WTC11 (cell line): Measurements from ENCODE around the gene FAM20C. TPM values are rescaled to one million over a fixed set of nuclear protein-coding genes. Genes with fewer than 3 reads are reported as not detected.

Experiments used
- ATF1 ChIP-seq: sonication (generic); formaldehyde crosslinking; IDR thresholded peaks from 2 replicates; pipeline ENCODE4 v1.8.1; 2023; ENCODE audit warnings: mild to moderate bottlenecking, moderate library complexity, missing genetic modification reagents
- CREB1 ChIP-seq: sonication (generic); formaldehyde crosslinking; IDR thresholded peaks from 2 replicates; pipeline ENCODE4 v1.8.0; 2023; ENCODE audit warnings: mild to moderate bottlenecking, missing genetic modification reagents
- ELF4 ChIP-seq: sonication (generic); formaldehyde crosslinking; IDR thresholded peaks from 2 replicates; pipeline ENCODE4 v1.8.1; 2022; ENCODE audit warnings: low read depth, mild to moderate bottlenecking, moderate library complexity, missing genetic modification reagents
- FOXP1 ChIP-seq: sonication (generic); formaldehyde crosslinking; IDR thresholded peaks from 2 replicates; pipeline ENCODE4 v1.8.0; 2022; ENCODE audit warnings: missing genetic modification reagents, mild to moderate bottlenecking, moderate library complexity, borderline replicate concordance
- GABPB1 ChIP-seq: sonication (generic); formaldehyde crosslinking; IDR thresholded peaks from 2 replicates; pipeline ENCODE4 v1.8.1; 2023; ENCODE audit warnings: mild to moderate bottlenecking, missing genetic modification reagents
- NFATC4 ChIP-seq: fragments of 250-450 bp; sonication (Bioruptor Pico); IDR thresholded peaks from 2 replicates; pipeline ENCODE4 v1.9.0; 2021; ENCODE audit warnings: mild to moderate bottlenecking
- NFYB ChIP-seq: sonication (generic); formaldehyde crosslinking; conservative IDR thresholded peaks from 2 replicates; pipeline ENCODE4 v1.8.0; 2022; ENCODE audit warnings: low read depth, missing genetic modification reagents
- NR1H2 ChIP-seq: sonication (generic); formaldehyde crosslinking; IDR thresholded peaks from 2 replicates; pipeline ENCODE4 v1.9.0; 2021; ENCODE audit warnings: mild to moderate bottlenecking, moderate library complexity, missing genetic modification reagents
- PRRX2 ChIP-seq: fragments of 250-450 bp; sonication (Bioruptor Pico); IDR thresholded peaks from 2 replicates; pipeline ENCODE4 v1.8.0; 2021; ENCODE audit warnings: mild to moderate bottlenecking
- RELA ChIP-seq: sonication (generic); formaldehyde crosslinking; IDR thresholded peaks from 2 replicates; pipeline ENCODE4 v1.8.1; 2022; ENCODE audit warnings: missing genetic modification reagents, mild to moderate bottlenecking, borderline replicate concordance
- RORB ChIP-seq: fragments of 250-450 bp; sonication (Bioruptor Pico); IDR thresholded peaks from 2 replicates; pipeline ENCODE4 v1.9.0; 2021; ENCODE audit warnings: mild to moderate bottlenecking
- SOX15 ChIP-seq: fragments of 250-450 bp; sonication (Bioruptor Pico); IDR thresholded peaks from 2 replicates; pipeline ENCODE4 v1.9.0; 2021; ENCODE audit warnings: mild to moderate bottlenecking
- SP1 ChIP-seq: sonication (generic); formaldehyde crosslinking; conservative IDR thresholded peaks from 2 replicates; pipeline ENCODE4 v1.8.1; 2022; ENCODE audit warnings: missing genetic modification reagents
- TEAD4 ChIP-seq: sonication (generic); formaldehyde crosslinking; IDR thresholded peaks from 2 replicates; pipeline ENCODE4 v1.8.0; 2022; ENCODE audit warnings: mild to moderate bottlenecking, missing genetic modification reagents
- ZNF263 ChIP-seq: sonication (generic); formaldehyde crosslinking; IDR thresholded peaks from 2 replicates; pipeline ENCODE4 v1.8.1; 2022; ENCODE audit warnings: low read depth, mild to moderate bottlenecking, moderate library complexity, missing genetic modification reagents
- ZNF416 ChIP-seq: fragments of 250-450 bp; sonication (Bioruptor Pico); IDR thresholded peaks from 2 replicates; pipeline ENCODE4 v1.9.0; 2021; ENCODE audit warnings: mild to moderate bottlenecking, inconsistent platforms
- ZNF671 ChIP-seq: fragments of 250-450 bp; sonication (Bioruptor Pico); IDR thresholded peaks from 2 replicates; pipeline ENCODE4 v1.8.0; 2021; ENCODE audit warnings: mild to moderate bottlenecking
- total RNA-seq: library from RNA; stranded (reverse); gene quantifications from 3 replicates; pipeline ENCODE4 v1.2.3, GENCODE V29; 2021
- TF ChIP-seq, protein P1 (sequence below): sonication (generic); formaldehyde crosslinking; IDR thresholded peaks from 2 replicates; pipeline ENCODE4 v1.8.0; 2023; ENCODE audit warnings: missing genetic modification reagents, mild to moderate bottlenecking, borderline replicate concordance
- TF ChIP-seq, protein P2 (sequence below): sonication (generic); formaldehyde crosslinking; IDR thresholded peaks from 2 replicates; pipeline ENCODE4 v1.8.1; 2022; ENCODE audit warnings: missing genetic modification reagents, borderline replicate concordance
- TF ChIP-seq, protein P3 (sequence below): sonication (generic); formaldehyde crosslinking; IDR thresholded peaks from 2 replicates; pipeline ENCODE4 v1.8.1; 2023; ENCODE audit warnings: mild to moderate bottlenecking, missing genetic modification reagents, moderate library complexity
- TF ChIP-seq, protein P4 (sequence below): sonication (generic); formaldehyde crosslinking; IDR thresholded peaks from 2 replicates; pipeline ENCODE4 v1.8.0; 2022; ENCODE audit warnings: missing genetic modification reagents
- TF ChIP-seq, protein P5 (sequence below): fragments of 200-600 bp; IDR thresholded peaks from 2 replicates; pipeline ENCODE4 v1.8.0; 2022; ENCODE audit warnings: antibody characterized with exemption
- TF ChIP-seq, protein P6 (sequence below): sonication (generic); formaldehyde crosslinking; IDR thresholded peaks from 2 replicates; pipeline ENCODE4 v1.8.1; 2023; ENCODE audit warnings: mild to moderate bottlenecking, missing genetic modification reagents
- TF ChIP-seq, protein P7 (sequence below): fragments of 250-450 bp; sonication (Bioruptor Pico); IDR thresholded peaks from 2 replicates; pipeline ENCODE4 v1.9.0; 2021; ENCODE audit warnings: mild to moderate bottlenecking
- TF ChIP-seq, protein P8 (sequence below): sonication (generic); formaldehyde crosslinking; conservative IDR thresholded peaks from 2 replicates; pipeline ENCODE4 v1.8.1; 2022; ENCODE audit warnings: mild to moderate bottlenecking, missing genetic modification reagents

The FAM20C gene
- total RNA-seq, 1 experiment from 2014 or later: 64.9 TPM

DNA sequence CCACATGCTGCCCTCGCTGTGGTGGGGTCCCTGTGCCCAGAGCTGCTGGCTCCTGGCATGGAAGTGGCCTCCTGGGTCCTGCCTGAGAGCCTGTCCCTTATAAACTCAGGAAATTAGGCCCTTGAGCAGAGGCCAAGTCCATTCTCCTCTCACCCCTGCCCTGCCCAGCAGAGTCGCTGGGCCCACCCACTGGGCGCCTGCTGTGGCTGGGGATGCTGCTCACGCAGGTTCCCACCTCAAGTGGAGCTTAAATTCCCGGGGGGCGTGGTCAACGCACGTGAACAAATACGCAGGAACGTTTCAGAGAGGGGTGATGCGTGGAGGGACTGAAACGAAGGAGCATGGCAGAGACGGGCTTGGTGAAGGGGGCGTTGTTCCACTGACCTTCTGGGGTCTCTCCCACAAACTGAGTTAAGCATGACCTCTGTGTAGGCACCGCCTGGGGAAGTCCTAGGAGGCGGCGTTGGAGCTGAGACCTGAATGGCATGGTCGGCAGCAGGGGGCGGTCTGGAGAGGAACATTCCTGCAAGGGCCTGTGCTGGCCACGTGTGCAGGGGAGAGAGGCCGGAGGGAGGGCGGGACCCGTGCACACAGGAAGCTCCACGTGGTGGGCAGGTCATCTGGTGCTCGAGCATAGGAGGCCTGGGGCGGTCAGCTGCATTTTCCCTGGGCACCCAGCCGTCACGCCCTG lies 27.9 kb downstream of the FAM20C start (continued):
- TF ChIP-seq, protein P1, sequence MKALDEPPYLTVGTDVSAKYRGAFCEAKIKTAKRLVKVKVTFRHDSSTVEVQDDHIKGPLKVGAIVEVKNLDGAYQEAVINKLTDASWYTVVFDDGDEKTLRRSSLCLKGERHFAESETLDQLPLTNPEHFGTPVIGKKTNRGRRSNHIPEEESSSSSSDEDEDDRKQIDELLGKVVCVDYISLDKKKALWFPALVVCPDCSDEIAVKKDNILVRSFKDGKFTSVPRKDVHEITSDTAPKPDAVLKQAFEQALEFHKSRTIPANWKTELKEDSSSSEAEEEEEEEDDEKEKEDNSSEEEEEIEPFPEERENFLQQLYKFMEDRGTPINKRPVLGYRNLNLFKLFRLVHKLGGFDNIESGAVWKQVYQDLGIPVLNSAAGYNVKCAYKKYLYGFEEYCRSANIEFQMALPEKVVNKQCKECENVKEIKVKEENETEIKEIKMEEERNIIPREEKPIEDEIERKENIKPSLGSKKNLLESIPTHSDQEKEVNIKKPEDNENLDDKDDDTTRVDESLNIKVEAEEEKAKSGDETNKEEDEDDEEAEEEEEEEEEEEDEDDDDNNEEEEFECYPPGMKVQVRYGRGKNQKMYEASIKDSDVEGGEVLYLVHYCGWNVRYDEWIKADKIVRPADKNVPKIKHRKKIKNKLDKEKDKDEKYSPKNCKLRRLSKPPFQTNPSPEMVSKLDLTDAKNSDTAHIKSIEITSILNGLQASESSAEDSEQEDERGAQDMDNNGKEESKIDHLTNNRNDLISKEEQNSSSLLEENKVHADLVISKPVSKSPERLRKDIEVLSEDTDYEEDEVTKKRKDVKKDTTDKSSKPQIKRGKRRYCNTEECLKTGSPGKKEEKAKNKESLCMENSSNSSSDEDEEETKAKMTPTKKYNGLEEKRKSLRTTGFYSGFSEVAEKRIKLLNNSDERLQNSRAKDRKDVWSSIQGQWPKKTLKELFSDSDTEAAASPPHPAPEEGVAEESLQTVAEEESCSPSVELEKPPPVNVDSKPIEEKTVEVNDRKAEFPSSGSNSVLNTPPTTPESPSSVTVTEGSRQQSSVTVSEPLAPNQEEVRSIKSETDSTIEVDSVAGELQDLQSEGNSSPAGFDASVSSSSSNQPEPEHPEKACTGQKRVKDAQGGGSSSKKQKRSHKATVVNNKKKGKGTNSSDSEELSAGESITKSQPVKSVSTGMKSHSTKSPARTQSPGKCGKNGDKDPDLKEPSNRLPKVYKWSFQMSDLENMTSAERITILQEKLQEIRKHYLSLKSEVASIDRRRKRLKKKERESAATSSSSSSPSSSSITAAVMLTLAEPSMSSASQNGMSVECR: no peak
- no peak for TF ChIP-seq SP1 (CRISPR knock-in tag)
- TF ChIP-seq SOX15 (CRISPR knock-in tag): no peak
- peak; percentile 69; the same call in 1 of the 2 replicates for TF ChIP-seq CREB1 (CRISPR knock-in tag)
- no peak for TF ChIP-seq NFYB
- TF ChIP-seq ZNF671: no peak
- TF ChIP-seq, protein P2, sequence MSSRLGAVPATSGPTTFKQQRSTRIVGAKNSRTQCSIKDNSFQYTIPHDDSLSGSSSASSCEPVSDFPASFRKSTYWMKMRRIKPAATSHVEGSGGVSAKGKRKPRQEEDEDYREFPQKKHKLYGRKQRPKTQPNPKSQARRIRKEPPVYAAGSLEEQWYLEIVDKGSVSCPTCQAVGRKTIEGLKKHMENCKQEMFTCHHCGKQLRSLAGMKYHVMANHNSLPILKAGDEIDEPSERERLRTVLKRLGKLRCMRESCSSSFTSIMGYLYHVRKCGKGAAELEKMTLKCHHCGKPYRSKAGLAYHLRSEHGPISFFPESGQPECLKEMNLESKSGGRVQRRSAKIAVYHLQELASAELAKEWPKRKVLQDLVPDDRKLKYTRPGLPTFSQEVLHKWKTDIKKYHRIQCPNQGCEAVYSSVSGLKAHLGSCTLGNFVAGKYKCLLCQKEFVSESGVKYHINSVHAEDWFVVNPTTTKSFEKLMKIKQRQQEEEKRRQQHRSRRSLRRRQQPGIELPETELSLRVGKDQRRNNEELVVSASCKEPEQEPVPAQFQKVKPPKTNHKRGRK (CRISPR knock-in tag): no peak
- TF ChIP-seq, protein P3, sequence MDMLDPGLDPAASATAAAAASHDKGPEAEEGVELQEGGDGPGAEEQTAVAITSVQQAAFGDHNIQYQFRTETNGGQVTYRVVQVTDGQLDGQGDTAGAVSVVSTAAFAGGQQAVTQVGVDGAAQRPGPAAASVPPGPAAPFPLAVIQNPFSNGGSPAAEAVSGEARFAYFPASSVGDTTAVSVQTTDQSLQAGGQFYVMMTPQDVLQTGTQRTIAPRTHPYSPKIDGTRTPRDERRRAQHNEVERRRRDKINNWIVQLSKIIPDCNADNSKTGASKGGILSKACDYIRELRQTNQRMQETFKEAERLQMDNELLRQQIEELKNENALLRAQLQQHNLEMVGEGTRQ (CRISPR knock-in tag): peak; percentile 82
- no peak for TF ChIP-seq RORB (CRISPR knock-in tag)
- 0 out of 2 replicates have a peak, but pooled peaks have one; percentile 11 for TF ChIP-seq RELA (CRISPR knock-in tag)
- TF ChIP-seq, protein P4, sequence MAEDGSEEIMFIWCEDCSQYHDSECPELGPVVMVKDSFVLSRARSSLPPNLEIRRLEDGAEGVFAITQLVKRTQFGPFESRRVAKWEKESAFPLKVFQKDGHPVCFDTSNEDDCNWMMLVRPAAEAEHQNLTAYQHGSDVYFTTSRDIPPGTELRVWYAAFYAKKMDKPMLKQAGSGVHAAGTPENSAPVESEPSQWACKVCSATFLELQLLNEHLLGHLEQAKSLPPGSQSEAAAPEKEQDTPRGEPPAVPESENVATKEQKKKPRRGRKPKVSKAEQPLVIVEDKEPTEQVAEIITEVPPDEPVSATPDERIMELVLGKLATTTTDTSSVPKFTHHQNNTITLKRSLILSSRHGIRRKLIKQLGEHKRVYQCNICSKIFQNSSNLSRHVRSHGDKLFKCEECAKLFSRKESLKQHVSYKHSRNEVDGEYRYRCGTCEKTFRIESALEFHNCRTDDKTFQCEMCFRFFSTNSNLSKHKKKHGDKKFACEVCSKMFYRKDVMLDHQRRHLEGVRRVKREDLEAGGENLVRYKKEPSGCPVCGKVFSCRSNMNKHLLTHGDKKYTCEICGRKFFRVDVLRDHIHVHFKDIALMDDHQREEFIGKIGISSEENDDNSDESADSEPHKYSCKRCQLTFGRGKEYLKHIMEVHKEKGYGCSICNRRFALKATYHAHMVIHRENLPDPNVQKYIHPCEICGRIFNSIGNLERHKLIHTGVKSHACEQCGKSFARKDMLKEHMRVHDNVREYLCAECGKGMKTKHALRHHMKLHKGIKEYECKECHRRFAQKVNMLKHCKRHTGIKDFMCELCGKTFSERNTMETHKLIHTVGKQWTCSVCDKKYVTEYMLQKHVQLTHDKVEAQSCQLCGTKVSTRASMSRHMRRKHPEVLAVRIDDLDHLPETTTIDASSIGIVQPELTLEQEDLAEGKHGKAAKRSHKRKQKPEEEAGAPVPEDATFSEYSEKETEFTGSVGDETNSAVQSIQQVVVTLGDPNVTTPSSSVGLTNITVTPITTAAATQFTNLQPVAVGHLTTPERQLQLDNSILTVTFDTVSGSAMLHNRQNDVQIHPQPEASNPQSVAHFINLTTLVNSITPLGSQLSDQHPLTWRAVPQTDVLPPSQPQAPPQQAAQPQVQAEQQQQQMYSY (CRISPR knock-in tag): no peak
- TF ChIP-seq ELF4 (CRISPR knock-in tag): no peak
- TF ChIP-seq, protein P5, sequence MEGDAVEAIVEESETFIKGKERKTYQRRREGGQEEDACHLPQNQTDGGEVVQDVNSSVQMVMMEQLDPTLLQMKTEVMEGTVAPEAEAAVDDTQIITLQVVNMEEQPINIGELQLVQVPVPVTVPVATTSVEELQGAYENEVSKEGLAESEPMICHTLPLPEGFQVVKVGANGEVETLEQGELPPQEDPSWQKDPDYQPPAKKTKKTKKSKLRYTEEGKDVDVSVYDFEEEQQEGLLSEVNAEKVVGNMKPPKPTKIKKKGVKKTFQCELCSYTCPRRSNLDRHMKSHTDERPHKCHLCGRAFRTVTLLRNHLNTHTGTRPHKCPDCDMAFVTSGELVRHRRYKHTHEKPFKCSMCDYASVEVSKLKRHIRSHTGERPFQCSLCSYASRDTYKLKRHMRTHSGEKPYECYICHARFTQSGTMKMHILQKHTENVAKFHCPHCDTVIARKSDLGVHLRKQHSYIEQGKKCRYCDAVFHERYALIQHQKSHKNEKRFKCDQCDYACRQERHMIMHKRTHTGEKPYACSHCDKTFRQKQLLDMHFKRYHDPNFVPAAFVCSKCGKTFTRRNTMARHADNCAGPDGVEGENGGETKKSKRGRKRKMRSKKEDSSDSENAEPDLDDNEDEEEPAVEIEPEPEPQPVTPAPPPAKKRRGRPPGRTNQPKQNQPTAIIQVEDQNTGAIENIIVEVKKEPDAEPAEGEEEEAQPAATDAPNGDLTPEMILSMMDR: no peak
- TF ChIP-seq, protein P6, sequence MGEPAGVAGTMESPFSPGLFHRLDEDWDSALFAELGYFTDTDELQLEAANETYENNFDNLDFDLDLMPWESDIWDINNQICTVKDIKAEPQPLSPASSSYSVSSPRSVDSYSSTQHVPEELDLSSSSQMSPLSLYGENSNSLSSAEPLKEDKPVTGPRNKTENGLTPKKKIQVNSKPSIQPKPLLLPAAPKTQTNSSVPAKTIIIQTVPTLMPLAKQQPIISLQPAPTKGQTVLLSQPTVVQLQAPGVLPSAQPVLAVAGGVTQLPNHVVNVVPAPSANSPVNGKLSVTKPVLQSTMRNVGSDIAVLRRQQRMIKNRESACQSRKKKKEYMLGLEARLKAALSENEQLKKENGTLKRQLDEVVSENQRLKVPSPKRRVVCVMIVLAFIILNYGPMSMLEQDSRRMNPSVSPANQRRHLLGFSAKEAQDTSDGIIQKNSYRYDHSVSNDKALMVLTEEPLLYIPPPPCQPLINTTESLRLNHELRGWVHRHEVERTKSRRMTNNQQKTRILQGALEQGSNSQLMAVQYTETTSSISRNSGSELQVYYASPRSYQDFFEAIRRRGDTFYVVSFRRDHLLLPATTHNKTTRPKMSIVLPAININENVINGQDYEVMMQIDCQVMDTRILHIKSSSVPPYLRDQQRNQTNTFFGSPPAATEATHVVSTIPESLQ (CRISPR knock-in tag): no peak
- TF ChIP-seq GABPB1 (CRISPR knock-in tag): no peak
- TF ChIP-seq, protein P7, sequence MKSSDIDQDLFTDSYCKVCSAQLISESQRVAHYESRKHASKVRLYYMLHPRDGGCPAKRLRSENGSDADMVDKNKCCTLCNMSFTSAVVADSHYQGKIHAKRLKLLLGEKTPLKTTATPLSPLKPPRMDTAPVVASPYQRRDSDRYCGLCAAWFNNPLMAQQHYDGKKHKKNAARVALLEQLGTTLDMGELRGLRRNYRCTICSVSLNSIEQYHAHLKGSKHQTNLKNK: no peak
- TF ChIP-seq ATF1 (CRISPR knock-in tag): no peak
- no peak for TF ChIP-seq PRRX2 (CRISPR knock-in tag)
- TF ChIP-seq NR1H2 (CRISPR knock-in tag): no peak
- TF ChIP-seq ZNF416 (CRISPR knock-in tag): no peak
- TF ChIP-seq NFATC4 (CRISPR knock-in tag): no peak
- no peak for TF ChIP-seq TEAD4 (CRISPR knock-in tag)
- no peak for TF ChIP-seq ZNF263 (CRISPR knock-in tag)
- TF ChIP-seq, protein P8, sequence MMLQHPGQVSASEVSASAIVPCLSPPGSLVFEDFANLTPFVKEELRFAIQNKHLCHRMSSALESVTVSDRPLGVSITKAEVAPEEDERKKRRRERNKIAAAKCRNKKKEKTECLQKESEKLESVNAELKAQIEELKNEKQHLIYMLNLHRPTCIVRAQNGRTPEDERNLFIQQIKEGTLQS (CRISPR knock-in tag): no peak
- TF ChIP-seq FOXP1: peak; percentile 54; the same call in 1 of the 2 replicates
